CD4-positive, alpha-beta T cell (primary cell): ENCODE measurements around the gene ANKH. TPM values are rescaled to one million over a fixed set of nuclear protein-coding genes. Genes with fewer than 3 reads are reported as not detected.

ENCODE experiments used
- ATAC-seq: fragments of 200-7000 bp; cut with Tn5 transposase; one replicate; pipeline ENCODE4 v1.10.0; 2022; ENCODE audit warnings: mild to moderate bottlenecking; ENCODE audit not compliant: poor library complexity
- CTCF ChIA-PET: fragments of 350-600 bp; sonication (Branson Sonifier 250); formaldehyde crosslinking; loops from one replicate; lab custom pipeline; 2021; ENCODE audit warnings: antibody characterized with exemption, inconsistent platforms; lab: Charles Lee
- POLR2A ChIA-PET: fragments of 350-600 bp; sonication (Branson Sonifier 250); formaldehyde crosslinking; loops from one replicate; lab custom pipeline; 2021; ENCODE audit warnings: antibody characterized with exemption, inconsistent platforms; lab: Charles Lee
- DNase-seq, 14 experiments: peaks; one replicate each; pipeline ENCODE4 v3.0.0-alpha.2; 2013 to 2020; ENCODE audit warnings: mixed read lengths in 2 of 14
- H3K27ac ChIP-seq, 2 donors: one replicate each; pipeline versions ENCODE4 v1.5.1 to v1.7.0; 2013; ENCODE audit warnings: low read length in 2 of 2, low read depth in 1 of 2, mild to moderate bottlenecking in 1 of 2
- H3K27me3 ChIP-seq, 2 experiments: 1 replicate in 1 of 2; 2 replicates in 1 of 2; pipeline versions ENCODE4 v1.6.1 to v1.7.0; 2013; ENCODE audit warnings: low read length in 2 of 2, control low read depth in 1 of 2, mild to moderate bottlenecking in 1 of 2, moderate library complexity in 1 of 2; ENCODE audit not compliant: insufficient read depth in 2 of 2, control insufficient read depth in 1 of 2
- H3K36me3 ChIP-seq: one replicate; pipeline ENCODE4 v1.6.1; 2013; ENCODE audit warnings: low read length, control low read depth; ENCODE audit not compliant: insufficient read depth
- H3K4me1 ChIP-seq: one replicate; pipeline ENCODE4 v1.6.1; 2013; ENCODE audit warnings: low read length, control low read depth; ENCODE audit not compliant: insufficient read depth
- H3K4me3 ChIP-seq: one replicate; pipeline ENCODE4 v1.5.1; 2013; ENCODE audit warnings: mild to moderate bottlenecking, low read length, moderate library complexity
- H3K9me3 ChIP-seq, 2 experiments: 1 replicate in 1 of 2; 2 replicates in 1 of 2; pipeline versions ENCODE4 v1.6.1 to v1.7.0; 2013; ENCODE audit warnings: low read length in 2 of 2, mild to moderate bottlenecking in 2 of 2, control low read depth in 1 of 2, moderate library complexity in 1 of 2; ENCODE audit not compliant: control insufficient read depth in 1 of 2, insufficient read depth in 1 of 2
- H3K27ac Mint-ChIP-seq: one replicate; pipeline ENCODE4 v1.8.0; 2020; ENCODE audit warnings: mixed read lengths
- H3K27me3 Mint-ChIP-seq: one replicate; pipeline ENCODE4 v1.8.0; 2021; ENCODE audit warnings: mixed read lengths
- H3K36me3 Mint-ChIP-seq: one replicate; pipeline ENCODE4 v1.8.0; 2021; ENCODE audit warnings: low read depth, mixed read lengths
- H3K4me1 Mint-ChIP-seq: one replicate; pipeline ENCODE4 v1.8.0; 2021; ENCODE audit warnings: low read depth, mixed read lengths
- H3K4me3 Mint-ChIP-seq: one replicate; pipeline ENCODE4 v1.8.0; 2020; ENCODE audit warnings: mild to moderate bottlenecking, mixed read lengths
- H3K9me3 Mint-ChIP-seq: one replicate; pipeline ENCODE4 v1.8.0; 2020; ENCODE audit warnings: mixed read lengths
- CTCF ChIP-seq: fragments of 200-600 bp; IDR thresholded peaks from one replicate; pipeline ENCODE4 v1.8.0; 2022; ENCODE audit warnings: antibody characterized with exemption, mild to moderate bottlenecking
- intact Hi-C, 2 experiments: fragments of 100-400 bp; cut with DNase I in 1 of 2; cut with micrococcal nuclease in 1 of 2; formaldehyde crosslinking; loops; one replicate each; pipeline versions ENCODE4 v1.15.1 to v1.9.0; 2023 to 2025; cut with DNase I, micrococcal nuclease
- total RNA-seq, 174 experiments: library from RNA in 2 of 174; stranded (reverse) in 2 of 174; gene quantifications; one replicate each; pipeline ENCODE4 v1.2.3 and lab custom pipeline; 2021 to 2026

Gene ANKH
- total RNA-seq, 2 experiments from 2014 or later = 69.5 to 72.3 TPM

DNA sequence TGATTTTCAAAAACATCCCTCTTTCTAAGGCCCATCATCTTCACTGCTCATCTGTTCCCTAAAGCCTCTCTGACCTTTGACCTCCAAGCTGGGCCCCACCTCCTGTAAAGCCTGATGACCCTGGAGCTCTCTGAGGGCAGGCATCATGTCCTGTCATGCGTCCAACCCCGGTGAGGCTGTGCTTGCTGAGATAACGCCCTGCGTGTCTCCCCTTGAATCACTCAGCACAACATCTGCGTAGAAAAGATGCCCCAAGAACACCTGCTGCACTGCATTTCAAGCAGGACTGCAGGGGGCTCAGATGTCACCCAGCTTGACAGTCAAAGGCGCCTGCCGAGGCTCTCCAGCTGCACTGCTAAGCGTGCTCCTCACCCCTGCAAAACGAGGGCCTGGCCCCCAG is 129.1 kb downstream of the ANKH start:
- no peak overlapping the region for H3K4me3 Mint-ChIP-seq
- Histone ChIP-seq H3K9me3 (no peaks in the 10 kb centered on the region), H3K27me3 (no peaks in the 10 kb centered on the region), H3K36me3 (peaks cover 81% of the 10 kb centered on the region), H3K4me1 (peaks cover 6% of the 10 kb centered on the region), H3K27ac (no peak overlapping the region), H3K4me3 (no peak overlapping the region)
- ChIA-PET POLR2A (no interaction called here), CTCF (no interaction called here)
- ATAC-seq = no peak
- no peaks in the 10 kb centered on the region for H3K27me3 Mint-ChIP-seq
- DNase-seq = no peak
- H3K27ac Mint-ChIP-seq = peak overlapping the region; percentile 68
- no peaks in the 10 kb centered on the region for H3K9me3 Mint-ChIP-seq
- intact Hi-C loops = loop anchor here in 1 of 2 experiments (10.0 kb wide), 1 partner anchor 72 kb away; no protein-coding TSS in a partner anchor
- no peak for TF ChIP-seq CTCF
- H3K36me3 Mint-ChIP-seq = peaks cover 79% of the 10 kb centered on the region
- peaks cover 34% of the 10 kb centered on the region for H3K4me1 Mint-ChIP-seq

DNA sequence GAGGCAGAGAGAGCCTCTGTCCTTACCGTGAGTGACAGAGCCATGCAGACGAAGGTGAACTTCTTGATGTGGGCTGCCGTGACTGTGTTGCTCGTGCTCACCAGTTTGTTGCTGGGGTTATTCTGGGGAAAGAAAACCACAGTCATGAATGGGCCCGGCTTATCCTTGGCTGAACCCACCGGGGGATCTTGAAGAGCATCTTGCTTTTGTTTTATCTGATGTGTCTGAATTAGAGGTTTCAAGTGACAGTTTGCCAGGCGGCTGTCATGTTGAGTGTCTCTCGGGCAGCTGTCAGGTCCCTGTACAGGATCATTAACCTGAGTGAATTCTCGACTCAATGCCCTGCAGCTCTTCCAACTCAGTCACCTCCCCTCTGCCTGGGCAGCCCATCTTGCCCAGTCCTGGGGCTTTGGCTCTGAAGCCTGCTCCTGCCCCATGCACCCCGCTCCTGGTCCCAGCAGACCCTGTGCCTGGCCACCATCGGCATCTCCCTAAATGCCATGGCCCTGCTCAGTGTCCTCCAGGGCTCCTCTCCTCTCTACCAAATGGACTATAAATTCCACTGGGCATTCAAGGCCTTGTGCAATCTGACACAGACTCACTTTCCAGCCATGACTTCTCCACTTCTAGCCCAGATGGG is 129.7 kb downstream of the ANKH start:
- CTCF ChIA-PET = no interaction called here
- Histone ChIP-seq H3K9me3 (no peaks in the 10 kb centered on the region), H3K4me1 (peaks cover 6% of the 10 kb centered on the region), H3K27me3 (no peaks in the 10 kb centered on the region), H3K36me3 (peaks cover 81% of the 10 kb centered on the region), H3K27ac (no peak overlapping the region), H3K4me3 (no peak overlapping the region)
- intact Hi-C loops = loop anchor here in 1 of 2 experiments (10.0 kb wide), 1 partner anchor 73 kb away; no protein-coding TSS in a partner anchor
- TF ChIP-seq CTCF = no peak
- ATAC-seq (peak; percentile 85), DNase-seq (peak in 5 of 14 experiments; percentile 20 to 47 (median 29))
- H3K9me3 Mint-ChIP-seq = no peaks in the 10 kb centered on the region
- H3K4me3 Mint-ChIP-seq = no peak overlapping the region
- H3K4me1 Mint-ChIP-seq = peaks cover 34% of the 10 kb centered on the region
- POLR2A ChIA-PET = no interaction called here
- H3K27me3 Mint-ChIP-seq = no peaks in the 10 kb centered on the region
- peak overlapping the region; percentile 68 for H3K27ac Mint-ChIP-seq
- peaks cover 80% of the 10 kb centered on the region for H3K36me3 Mint-ChIP-seq

GRCh38 chr5:14741131-14741530 is 130.4 kb downstream of the ANKH start:
- peaks cover 79% of the 10 kb centered on the region for H3K36me3 Mint-ChIP-seq
- intact Hi-C loops = loop anchor here in 1 of 2 experiments (10.0 kb wide), 1 partner anchor 74 kb away; no protein-coding TSS in a partner anchor
- Histone ChIP-seq H3K4me3 (no peak overlapping the region), H3K27ac (no peak overlapping the region), H3K4me1 (peaks cover 5% of the 10 kb centered on the region), H3K36me3 (peaks cover 82% of the 10 kb centered on the region), H3K27me3 (no peaks in the 10 kb centered on the region), H3K9me3 (no peaks in the 10 kb centered on the region)
- peak overlapping the region; percentile 68 for H3K27ac Mint-ChIP-seq
- H3K4me1 Mint-ChIP-seq = peaks cover 34% of the 10 kb centered on the region
- TF ChIP-seq CTCF = no peak
- H3K9me3 Mint-ChIP-seq = no peaks in the 10 kb centered on the region
- H3K27me3 Mint-ChIP-seq = no peaks in the 10 kb centered on the region
- no peak overlapping the region for H3K4me3 Mint-ChIP-seq
- ChIA-PET CTCF (no interaction called here), POLR2A (no interaction called here)
- DNase-seq (no peak), ATAC-seq (no peak)
